ENCODE data around the gene RNF144B. TPM values are rescaled to one million over a fixed set of nuclear protein-coding genes. Genes with fewer than 3 reads are reported as not detected.

The RNF144B gene
- total RNA-seq, 6 experiments from 2014 or later, result 0.83 to 4.8 (median 1.2) TPM

DNA sequence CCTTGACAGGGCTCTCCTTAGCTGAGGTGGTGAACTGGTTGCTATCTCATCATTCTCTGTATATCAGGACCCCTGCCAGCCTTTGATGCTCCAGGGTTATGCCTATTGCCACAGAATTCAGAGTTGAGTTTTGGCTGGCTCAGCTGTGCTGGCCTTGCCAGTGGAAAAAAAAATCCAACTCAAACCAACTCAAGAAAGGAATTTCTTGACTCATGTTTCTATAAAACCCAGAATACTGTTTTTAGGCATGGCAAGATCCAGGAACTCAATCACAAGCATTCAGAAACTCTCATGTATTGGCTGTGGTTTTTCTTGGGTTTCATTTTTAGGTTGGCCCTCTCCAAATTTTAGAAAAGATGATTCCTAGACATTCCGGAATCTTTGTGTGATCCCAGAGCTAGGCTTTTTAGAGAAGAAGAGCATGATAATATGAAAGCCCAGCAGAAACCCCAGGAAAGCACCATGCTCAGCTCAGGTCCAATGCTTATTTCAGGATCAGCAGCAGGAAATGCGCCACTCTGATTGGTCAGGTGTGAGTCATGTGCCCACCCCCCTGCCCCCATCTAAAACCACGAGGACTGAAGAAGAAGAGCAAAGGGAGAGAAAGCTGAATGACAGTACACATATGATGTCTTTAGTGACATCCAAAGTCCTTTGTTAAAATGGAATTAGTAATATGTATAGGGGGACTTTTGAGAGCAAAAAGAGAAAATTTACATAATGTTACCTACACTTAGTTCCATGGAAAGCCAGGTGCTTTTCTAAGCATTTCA, 122.9 kb downstream of the RNF144B start:
- no peaks in the 10 kb centered on the region for H3K9me3 Mint-ChIP-seq
- H3K36me3 Mint-ChIP-seq (ENCODE audit: low read depth), result no peaks in the 10 kb centered on the region
- peaks cover 8% of the 10 kb centered on the region for H3K27me3 Mint-ChIP-seq (ENCODE audit: insufficient read depth)
- DNase-seq, result peak; percentile 13
- no peak overlapping the region for H3K27ac Mint-ChIP-seq
- peaks cover 34% of the 10 kb centered on the region for H3K4me1 Mint-ChIP-seq (ENCODE audit: low read depth)
- TF ChIP-seq, protein P1, sequence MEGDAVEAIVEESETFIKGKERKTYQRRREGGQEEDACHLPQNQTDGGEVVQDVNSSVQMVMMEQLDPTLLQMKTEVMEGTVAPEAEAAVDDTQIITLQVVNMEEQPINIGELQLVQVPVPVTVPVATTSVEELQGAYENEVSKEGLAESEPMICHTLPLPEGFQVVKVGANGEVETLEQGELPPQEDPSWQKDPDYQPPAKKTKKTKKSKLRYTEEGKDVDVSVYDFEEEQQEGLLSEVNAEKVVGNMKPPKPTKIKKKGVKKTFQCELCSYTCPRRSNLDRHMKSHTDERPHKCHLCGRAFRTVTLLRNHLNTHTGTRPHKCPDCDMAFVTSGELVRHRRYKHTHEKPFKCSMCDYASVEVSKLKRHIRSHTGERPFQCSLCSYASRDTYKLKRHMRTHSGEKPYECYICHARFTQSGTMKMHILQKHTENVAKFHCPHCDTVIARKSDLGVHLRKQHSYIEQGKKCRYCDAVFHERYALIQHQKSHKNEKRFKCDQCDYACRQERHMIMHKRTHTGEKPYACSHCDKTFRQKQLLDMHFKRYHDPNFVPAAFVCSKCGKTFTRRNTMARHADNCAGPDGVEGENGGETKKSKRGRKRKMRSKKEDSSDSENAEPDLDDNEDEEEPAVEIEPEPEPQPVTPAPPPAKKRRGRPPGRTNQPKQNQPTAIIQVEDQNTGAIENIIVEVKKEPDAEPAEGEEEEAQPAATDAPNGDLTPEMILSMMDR (IDR thresholded peaks at IDR 0.05), result no peak
- H3K4me3 Mint-ChIP-seq, result no peak overlapping the region; the same call in 1 of the 2 replicates

DNA sequence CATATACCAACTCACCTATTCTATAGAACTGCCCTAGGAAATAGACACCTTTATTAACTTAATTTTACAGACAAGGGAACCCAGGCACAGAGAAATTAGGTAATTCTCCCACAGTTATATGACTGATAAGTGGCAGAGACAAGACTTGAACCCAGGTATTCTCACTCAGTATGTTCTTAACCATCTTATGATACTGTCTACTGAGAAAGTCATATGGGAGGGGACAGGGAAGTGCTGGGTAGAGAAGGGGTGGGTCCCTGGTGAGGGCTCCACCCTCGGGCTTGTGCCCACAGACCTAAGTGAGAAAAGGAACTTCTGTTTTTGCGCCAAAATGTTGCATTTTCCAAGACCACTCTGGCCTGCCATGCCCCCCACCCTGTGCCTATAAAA, 123.5 kb downstream of the RNF144B start:
- no peak for DNase-seq
- H3K27ac Mint-ChIP-seq, result no peak overlapping the region
- H3K36me3 Mint-ChIP-seq (ENCODE audit: low read depth), result no peaks in the 10 kb centered on the region
- peaks cover 8% of the 10 kb centered on the region for H3K27me3 Mint-ChIP-seq (ENCODE audit: insufficient read depth)
- peaks cover 36% of the 10 kb centered on the region for H3K4me1 Mint-ChIP-seq (ENCODE audit: low read depth)
- H3K9me3 Mint-ChIP-seq, result no peaks in the 10 kb centered on the region
- TF ChIP-seq, protein P1 (IDR thresholded peaks at IDR 0.05), result no peak
- no peak overlapping the region for H3K4me3 Mint-ChIP-seq

DNA sequence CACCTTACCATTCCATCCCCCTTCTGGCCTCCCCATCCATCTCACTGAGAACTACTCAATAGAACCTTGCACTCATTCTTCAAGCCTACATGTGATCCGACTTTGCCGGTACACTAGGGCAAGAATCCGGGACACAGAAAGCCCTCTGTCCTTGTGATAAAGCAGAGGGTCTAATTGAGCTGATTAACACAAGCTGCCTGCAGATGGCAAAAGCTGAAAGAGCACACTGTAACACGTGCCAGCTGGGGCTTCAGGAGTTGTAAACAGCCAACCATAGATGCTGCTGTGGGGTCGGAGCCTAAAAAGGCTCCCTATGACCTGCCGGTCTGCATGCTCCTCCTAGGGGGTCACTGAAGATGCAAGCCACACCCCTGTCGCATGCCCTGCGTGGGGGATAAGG, 124.1 kb downstream of the RNF144B start:
- no peak for DNase-seq
- H3K9me3 Mint-ChIP-seq, result no peaks in the 10 kb centered on the region
- peaks cover 35% of the 10 kb centered on the region for H3K4me1 Mint-ChIP-seq (ENCODE audit: low read depth)
- no peak overlapping the region for H3K4me3 Mint-ChIP-seq
- TF ChIP-seq, protein P1 (IDR thresholded peaks at IDR 0.05), result no peak
- no peaks in the 10 kb centered on the region for H3K36me3 Mint-ChIP-seq (ENCODE audit: low read depth)
- no peak overlapping the region for H3K27ac Mint-ChIP-seq
- peaks cover 8% of the 10 kb centered on the region for H3K27me3 Mint-ChIP-seq (ENCODE audit: insufficient read depth)

DNA sequence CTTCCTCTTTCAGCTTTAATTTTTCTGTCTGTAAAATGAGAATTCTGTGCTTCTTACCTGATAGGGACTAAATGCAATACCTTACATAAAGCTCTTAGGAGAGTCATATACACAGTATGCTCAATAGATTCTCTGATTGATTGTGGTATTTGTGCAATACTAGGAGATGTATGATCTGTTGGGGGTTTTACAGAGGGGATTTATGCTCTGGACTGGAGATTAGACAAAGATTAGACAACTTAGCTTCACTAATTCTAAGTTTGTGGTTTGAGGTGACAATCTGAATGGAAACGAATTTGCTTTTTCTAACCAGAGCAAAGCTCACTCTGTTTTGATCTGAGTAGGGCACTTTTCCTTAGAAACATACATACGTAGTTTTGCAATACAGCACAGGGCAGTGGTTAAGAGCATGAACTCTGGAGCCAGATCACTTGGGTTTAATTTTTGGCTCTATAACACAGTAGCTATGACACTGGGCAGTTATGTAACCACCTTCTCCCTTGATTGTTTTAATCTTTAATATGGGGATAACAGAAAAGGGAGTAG, 126.2 kb downstream of the RNF144B start:
- no peak for DNase-seq
- Mint-ChIP-seq H3K27me3 (ENCODE audit: insufficient read depth) (peaks cover 8% of the 10 kb centered on the region), H3K9me3 (no peaks in the 10 kb centered on the region), H3K36me3 (ENCODE audit: low read depth) (no peaks in the 10 kb centered on the region), H3K27ac (no peak overlapping the region), H3K4me3 (no peak overlapping the region), H3K4me1 (ENCODE audit: low read depth) (peaks cover 19% of the 10 kb centered on the region)
- TF ChIP-seq, protein P1 (IDR thresholded peaks at IDR 0.05), result no peak

DNA sequence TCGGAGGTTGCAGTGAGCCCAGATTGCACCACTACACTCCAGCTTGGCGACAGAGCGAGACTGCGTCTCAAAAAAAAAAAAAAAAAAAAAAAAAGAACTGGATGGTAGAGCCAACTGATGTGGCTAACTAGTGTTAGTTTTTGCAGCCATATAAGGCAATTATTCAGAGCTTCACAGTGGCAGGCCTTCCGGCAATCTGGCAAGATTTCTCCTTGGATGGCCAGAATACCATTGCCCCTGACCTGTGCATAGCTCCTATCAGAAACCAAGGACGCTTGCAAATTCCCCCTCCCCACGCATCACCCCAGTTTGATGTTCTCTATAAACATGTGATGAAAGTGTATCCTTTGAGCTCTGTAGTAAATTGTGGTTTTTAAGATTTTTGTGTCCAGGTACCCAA, 127.0 kb downstream of the RNF144B start:
- no peak overlapping the region for H3K4me3 Mint-ChIP-seq
- H3K27ac Mint-ChIP-seq, result no peak overlapping the region
- H3K4me1 Mint-ChIP-seq (ENCODE audit: low read depth), result peaks cover 19% of the 10 kb centered on the region
- DNase-seq, result no peak
- no peaks in the 10 kb centered on the region for H3K36me3 Mint-ChIP-seq (ENCODE audit: low read depth)
- TF ChIP-seq, protein P1 (IDR thresholded peaks at IDR 0.05), result no peak
- H3K9me3 Mint-ChIP-seq, result no peaks in the 10 kb centered on the region
- H3K27me3 Mint-ChIP-seq (ENCODE audit: insufficient read depth), result peaks cover 8% of the 10 kb centered on the region

Measured in HFFc6 (cell line).